Measurements from ENCODE around the gene ZSCAN23.
"Not testable (repeated sequence)": the region's sequence is repeated elsewhere in the genome, so short reads cannot be mapped to it uniquely, and the experiment has no call there.

Gene ZSCAN23

DNA sequence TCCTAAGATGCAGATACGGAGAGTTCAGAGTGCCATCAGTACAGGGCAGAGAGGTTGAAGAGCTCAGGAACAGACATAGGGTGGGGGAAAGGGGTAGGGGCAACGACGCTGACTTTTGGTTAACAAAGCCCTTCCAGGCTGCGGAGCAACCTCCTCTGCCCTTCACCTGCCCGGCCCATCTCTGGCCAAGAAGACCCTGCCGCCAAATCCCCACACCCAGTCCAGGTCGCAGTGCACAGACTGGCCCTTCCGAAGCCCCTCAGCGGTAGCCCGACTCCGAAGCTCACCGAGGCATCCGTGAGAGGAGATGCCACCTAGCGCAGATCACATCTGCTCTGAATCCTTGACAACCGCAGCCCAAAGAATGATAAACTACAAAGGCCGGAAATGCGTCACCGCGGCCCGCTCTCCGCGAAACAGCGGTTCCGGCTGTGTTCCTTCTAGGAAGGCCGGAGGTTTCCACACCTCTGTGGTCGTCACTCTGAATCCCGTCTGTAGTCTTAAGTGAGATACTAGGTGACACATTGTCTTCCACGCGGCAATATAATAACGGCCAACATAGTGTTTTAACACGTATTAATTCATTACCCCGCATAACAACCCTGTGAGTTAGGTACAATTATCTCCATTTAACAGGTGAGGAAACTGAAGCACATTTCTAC is at the start of gene ZSCAN23:
ZSCAN23 (minus strand) TSS at position 380 of the 662 bp plus-strand sequence. CDS start 7,225 bp downstream, outside the sequence.
- DNase-seq (ENCODE audit: low read depth in 2 of 2) = peak; percentile 64 to 66

DNA sequence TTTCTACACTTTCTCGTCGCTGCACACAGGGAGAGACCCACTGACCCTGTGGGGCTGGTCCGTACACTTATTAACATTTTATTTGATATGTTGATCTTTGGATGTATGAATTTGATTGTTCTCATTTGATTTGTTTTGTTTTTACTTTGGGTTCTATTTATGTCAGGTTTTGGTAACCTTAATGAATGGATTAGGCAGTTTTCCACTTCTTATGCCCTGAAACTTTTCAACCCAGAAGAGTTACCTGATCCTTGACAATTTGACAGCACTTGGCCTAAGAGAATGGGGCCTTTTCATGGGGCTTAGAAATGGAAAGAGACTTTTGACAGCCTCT is 48.7 kb upstream of the ZSCAN23 start:
- DNase-seq (ENCODE audit: low read depth in 2 of 2) = no peak

DNA sequence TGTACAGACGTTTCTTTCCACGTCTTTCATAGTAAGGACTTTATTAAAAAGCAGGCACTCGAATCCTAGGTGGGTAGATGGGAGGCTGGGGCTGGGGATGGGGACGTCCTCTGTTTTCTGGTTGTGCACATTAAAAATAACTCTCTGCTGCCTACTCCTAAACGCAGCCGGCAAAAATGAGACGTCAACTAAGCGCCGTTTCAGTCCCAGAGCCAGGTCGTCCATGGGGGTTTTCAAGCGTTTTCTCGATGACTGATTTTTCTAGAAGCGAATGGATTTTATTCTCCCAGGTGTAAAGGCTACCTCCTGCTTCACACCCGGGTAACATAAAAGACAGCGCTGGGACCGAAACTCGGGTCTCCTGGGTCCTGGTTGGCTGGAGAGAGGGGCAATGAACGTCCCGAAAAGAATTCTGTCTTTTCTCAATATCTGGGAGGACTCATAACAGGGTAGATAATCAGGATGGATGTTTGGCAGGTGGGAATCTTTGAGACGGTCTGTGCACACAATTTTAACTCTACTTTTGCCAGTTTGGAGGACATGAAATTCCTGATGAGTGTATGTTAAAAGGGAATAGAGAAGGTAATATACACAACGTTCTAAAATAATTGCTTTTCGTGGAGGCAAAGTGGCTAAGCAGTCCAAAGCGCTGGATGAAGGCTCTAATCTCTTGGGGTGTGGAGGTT is 47.1 kb upstream of the ZSCAN23 start:
- no peak for DNase-seq (ENCODE audit: low read depth in 2 of 2)

DNA sequence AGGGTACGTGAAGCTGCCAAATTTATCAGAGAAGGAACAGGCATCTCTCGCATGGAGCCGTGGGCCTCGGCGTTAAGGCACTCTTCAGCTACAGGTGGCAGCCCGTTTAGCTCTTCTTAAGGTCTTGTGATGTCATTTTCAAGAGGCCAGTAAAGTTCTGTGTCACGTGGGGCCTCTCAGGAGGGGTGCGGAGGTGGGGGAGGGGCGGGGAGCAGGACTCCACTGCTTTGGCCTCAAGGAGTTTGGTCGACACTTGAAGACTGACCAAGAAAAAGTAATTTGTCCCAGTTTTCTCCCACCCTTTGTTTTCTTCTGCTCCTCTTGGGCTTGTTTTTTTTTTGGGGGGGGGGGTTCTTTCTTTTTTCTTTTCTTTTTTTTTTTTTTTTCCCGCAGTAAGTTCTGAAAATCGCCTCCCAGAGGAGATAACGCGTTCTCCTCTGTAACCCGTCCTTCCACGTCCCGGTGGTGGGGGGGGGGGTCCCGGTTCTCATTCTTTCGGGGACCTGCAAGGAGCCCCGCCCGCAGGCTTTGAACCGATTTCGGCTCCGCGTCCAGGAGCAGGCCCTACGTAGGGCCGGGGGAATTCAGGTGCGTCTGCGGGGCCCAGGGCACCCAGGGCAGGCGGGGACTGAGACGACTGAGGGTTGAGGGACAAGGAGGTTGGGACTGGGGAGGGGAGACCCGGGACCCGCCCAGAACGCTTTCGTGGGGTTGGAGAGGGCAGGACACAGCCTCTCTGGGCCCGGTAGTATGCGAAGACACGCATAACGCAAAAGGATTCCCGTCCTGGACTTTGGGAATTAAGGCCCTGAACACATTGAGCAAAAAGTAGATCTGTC is 46.3 kb upstream of the ZSCAN23 start:
- peak; percentile 15 to 30 for DNase-seq (ENCODE audit: low read depth in 2 of 2)

DNA sequence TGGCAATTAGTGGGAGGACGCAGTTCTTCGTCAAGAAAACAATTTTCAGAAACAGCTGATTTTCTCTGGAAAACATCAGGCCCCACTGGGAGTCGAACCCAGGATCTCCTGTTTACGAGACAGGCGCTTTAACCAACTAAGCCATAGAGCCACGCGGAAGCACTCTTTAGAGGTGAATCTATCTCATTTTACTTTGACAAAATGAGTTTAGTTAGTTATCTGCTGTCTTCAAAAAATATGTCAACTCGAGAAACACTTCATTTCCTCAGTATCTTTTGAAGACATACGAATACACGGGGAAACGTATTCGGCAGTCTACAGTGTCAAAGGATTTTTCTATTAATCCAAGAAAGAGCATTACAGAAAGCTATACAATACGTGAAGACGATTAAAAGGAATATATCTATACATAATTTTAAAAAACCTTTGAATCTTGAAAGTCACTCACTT is 45.6 kb upstream of the ZSCAN23 start:
- peak in 1 of 2 donors; percentile 14 for DNase-seq (ENCODE audit: low read depth in 2 of 2)

DNA sequence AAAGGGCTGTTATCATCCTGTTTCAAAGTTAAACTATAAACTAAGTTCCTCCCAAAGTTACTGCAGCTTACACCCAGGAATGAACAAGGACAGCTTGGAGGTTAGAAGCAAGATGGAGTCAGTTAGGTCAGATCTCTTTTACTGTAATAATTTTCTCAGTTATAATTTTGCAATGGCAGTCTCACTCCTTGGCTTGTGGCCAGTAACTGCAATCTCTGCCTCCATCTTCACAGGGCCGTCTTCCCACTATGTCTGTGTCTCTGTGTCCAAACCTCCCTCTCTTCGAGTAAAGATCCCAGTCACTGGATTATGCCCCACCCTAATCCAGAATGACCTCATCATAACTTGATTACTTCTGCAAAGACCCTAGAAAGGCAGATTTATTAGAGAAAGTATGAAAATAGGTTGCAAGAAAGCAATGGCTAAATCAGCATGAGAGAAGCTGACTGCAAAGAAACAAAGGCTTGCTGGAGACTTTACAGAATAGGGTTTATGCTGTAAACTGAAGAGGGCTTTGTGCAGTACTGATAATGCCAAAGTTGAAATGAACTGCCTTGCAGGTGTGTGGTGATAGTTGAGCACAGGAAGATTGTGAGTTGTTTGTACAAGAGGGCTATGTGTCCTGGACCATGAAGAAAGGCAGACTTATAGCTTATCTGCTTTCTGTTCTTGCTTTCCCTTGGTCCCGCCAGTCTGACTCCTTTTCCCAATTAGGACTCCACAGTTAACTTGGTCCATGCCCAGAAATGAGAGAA is 43.9 kb upstream of the ZSCAN23 start:
- no peak for DNase-seq (ENCODE audit: low read depth in 2 of 2)

DNA sequence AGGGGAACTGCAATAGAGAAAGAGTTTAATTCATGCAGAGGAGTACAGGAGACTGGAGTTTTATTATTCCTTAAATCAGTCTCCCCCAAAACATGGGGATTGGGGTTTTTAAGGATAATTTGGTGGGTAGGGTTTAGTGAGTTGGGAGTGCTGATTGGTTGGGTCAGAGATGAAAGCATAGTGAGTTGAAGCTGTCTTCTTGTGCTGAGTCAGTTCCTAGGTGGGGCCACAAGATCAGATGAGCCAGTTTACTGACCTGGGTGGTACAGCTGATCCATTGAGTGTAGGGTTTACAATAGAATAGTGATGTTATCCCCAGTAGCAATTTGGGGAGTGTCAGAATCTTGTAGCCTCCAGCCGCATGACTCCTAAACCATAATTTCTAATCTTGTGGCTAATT is 43.2 kb upstream of the ZSCAN23 start:
- no peak for DNase-seq (ENCODE audit: low read depth in 2 of 2)

DNA sequence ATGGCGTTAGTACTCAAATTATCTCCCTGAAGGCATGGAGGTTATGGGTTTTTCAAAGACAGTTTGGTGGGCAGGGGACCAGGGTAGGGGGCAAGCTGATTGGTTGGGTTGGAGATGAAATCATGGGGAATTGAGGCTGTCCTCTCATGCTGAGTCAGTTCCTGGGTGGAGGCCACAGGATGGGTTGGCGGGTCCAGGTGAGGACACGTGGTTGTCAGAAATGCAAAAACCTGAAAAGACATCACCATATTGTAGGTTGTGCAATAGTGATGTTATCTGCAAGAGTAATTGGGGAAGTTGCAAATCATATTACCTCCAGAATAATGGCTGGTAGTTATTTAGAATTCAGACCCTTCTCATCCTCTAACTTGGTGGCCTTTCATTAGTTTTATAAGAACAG is 42.2 kb upstream of the ZSCAN23 start:
- no peak for DNase-seq (ENCODE audit: low read depth in 2 of 2)

DNA sequence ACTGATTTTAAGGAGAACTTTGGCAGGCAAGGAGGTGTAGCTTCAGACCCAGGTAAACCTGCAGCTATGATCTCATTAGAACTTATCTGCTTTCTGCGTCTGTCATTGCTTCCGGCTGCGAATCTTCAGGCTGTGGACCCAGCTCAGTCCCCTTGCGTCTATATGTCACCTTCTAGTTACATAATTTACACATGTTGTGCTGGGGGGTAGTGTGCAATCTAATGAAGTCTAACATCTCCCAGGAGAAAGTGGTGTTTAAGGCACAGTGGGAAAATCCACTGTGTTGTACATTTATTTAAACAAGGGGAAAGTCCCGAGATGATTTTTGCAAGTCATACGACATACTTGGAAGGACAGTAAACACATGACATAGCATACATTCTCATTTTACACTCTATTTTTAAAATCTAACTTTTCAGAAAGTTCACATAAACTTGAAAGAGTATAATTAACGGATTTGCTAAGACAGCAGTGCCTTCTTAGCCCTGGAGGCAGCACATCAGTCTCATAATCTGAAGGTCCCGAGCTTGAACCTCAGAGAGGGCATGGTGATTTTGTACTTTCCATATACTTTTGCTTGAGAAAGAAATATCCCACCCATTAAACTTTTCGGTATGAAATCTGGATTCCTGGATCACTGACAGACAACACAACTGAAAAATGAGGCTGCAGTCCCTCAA is 37.1 kb upstream of the ZSCAN23 start:
- DNase-seq (ENCODE audit: low read depth in 2 of 2) = no peak

DNA sequence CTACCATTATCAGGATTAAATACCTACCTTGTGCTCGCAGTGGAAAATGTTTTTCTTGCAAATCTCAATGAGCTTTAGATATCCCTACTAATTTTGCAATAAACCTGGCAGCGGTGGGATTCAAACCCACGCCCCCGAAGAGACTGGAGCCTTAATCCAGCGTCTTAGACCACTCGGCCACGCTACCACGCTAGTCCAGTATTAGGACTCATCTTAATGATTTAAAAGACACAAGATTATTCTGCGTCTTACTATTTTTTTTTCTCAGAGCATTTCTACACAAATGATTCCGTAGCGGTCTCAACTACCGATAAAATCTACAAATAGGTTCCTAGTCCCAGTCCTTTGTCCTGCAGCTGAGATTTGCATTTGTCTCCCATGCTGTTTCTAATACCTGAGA is 35.2 kb upstream of the ZSCAN23 start:
- no peak for DNase-seq (ENCODE audit: low read depth in 2 of 2)

DNA sequence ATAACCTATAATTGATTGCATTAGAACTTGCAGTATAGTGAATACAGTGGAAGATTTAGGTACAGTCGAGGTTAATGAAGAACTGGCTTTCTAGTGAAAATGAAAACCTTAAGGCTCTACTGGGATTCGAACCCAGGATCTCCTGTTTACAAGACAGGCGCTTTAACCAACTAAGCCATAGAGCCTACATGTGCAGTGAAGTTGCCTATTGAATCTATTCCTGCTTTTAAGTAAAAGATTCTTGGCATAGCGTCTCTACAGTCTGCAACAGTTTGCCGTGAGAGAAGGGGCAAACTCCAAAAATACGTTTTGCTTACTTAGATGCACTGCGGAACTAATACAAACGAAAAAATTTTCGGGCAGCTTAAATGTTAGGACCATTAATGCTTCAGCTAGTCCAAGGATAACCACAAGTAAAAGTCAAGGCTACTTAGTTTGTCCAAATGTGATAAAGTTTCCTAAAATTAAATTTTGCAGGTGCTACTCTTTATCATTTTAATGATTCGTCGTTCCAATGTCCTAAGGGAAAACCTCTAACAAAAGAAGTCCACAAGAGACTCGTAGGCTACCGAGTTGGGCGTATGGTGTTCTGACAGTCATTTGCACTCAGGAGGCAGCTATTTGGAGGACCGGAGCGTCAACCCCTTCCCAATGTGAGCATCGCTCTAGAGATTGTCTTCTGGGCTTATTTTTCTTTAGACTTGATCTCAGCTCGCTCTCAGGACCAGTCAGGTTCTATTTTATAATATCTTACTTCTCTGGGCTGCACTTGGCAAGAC is 31.3 kb upstream of the ZSCAN23 start:
- no peak for DNase-seq (ENCODE audit: low read depth in 2 of 2)

DNA sequence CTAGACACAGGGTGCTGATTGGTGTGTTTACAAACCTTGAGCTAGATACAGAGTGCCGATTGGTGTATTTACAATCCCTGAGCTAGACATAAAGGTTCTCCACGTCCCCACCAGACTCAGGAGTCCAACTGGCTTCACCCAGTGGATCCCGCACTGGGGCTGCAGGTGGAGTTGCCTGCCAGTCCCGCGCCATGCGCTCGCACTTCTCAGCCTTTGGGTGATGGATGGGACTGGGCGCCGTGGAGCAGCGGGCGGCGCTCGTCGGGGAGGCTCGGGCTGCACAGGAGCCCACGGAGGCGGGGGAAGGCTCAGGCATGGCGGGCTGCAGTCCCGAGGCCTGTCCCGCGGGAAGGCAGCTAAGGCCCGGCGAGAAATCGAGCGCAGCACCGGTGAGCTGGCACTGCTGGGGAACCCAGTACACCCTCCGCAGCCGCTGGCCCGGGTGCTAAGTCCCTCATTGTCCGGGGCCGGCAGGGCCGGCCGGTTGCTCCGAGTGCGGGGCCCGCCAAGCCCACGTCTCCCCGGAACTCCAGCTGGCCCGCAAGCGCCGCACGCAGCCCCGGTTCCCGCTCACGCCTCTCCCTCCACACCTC is 26.0 kb upstream of the ZSCAN23 start:
- DNase-seq (ENCODE audit: low read depth in 2 of 2) = not testable (repeated sequence)

DNA sequence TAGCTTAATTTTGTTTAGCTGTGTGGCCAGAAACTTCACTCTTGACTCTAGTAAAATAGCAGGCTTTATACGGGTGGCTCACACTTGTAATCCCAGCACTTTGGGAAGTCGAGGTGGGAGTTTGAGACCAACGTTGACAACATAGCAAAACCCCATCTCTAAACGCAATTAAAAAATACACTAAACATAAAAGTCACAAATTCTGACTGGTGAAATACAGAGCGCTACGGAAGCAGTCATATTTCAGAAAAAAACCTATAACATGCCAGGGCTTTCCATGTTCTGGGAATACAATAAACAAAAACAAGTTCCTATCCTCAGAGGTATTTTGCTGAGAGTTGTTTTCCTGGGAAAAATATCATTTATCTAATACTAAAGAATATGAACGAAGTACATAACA is 24.8 kb upstream of the ZSCAN23 start:
- DNase-seq (ENCODE audit: low read depth in 2 of 2) = no peak

DNA sequence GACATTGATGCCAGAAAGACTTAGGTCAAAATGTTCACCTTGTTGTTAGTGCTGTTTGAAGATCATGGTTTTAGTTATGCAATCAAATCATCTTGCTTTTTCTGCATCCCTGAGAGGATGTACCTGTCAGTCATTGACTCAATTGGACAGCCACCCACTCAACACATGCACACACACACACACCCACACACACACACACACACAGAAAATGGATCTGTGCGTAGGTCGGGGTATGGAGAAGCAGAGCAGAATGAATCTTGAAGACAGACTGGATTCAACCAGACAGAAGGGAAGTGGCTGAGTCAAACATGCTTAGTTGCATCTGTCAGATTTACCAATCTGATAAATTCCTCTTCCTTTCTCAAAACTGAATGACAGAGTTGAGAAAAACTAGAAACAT is 19.1 kb upstream of the ZSCAN23 start:
- no peak for DNase-seq (ENCODE audit: low read depth in 2 of 2)

DNA sequence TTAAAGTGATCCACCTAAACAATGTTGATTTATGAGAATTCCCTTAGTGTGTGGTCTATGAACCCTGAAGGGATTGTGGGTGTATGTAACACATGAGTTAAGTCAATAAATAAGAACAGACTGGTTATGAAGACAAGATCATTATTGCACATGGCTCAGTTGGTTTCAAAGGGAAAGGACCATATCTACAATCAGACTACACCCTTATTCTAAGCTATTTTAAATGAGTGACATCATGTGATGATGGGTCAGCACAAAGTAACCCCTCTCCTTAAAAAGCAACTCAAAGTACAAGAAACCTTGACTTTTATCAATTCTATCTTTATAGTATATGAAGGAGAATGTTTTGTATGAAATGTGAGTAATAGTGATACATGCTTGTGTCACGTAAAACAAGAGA is 15.3 kb upstream of the ZSCAN23 start:
- no peak for DNase-seq (ENCODE audit: low read depth in 2 of 2)

DNA sequence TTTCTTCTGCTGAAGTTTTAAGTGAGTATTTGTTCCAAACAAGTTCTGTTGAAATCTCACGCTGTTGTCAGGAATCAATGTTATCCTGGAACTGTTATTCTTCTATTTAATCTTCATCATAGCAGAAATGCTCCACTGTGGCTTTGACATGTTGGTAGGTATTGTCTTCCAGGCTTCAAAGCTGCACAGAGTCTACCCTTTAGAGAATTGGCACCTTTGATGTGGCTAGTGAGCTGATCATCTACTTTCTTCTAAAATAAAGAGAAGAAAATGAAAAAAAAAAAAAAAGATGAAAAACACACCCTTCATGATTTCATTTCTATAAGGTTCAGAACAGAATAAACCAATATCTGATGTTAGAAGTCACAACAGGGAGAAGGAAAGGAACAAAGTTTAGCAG is 5.8 kb upstream of the ZSCAN23 start:
- DNase-seq (ENCODE audit: low read depth in 2 of 2) = no peak

DNA sequence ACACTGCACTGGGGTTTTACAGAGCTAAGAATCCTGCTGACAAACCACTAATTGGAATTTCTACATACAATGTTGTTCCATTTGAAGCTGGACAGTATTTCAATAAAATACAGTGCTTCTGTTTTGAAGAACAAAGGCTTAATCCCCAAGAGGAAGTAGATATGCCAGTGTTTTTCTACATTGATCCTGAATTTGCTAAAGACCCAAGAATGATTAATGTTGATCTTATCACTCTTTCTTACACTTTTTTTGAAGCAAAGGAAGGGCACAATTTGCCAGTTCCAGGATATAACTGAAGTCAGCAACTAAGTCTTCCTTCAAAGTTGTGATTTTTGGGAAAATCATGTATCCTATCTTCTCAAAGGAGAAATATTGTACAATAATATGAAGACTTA is 4.2 kb upstream of the ZSCAN23 start:
- not testable (repeated sequence) for DNase-seq (ENCODE audit: low read depth in 2 of 2)

DNA sequence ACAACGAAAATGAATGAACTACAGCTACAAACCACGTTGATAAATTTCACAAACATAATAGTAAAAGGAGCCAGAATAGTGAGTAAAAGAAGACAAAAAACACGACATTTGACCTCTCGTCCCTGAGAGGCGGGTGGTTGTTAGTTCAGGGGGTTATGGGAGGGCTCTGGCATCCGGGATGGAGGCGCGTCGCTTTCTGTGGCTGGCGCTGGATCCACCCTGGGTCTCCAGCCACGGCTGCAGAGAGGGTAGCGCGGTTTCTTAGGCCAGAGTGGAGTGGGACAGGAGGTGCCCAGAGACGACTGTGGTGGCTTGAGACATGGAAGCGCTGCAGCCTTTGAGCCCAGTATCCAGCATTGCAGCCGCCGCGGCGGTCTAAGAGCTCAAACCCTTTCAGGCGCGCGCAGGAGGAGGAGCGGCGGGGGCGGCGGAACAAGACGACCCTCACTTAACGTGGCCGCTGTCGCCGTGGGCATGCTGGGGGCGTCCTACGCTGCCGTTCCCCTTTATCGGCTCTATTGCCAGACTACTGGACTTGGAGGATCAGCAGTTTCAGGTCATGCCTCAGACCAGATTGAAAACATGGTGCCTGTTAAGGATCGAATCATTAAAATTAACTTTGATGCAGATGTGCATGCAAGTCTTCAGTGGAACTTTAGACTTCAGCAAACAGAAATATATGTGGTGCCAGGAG is 3.7 kb upstream of the ZSCAN23 start:
- DNase-seq (ENCODE audit: low read depth in 2 of 2) = no peak

DNA sequence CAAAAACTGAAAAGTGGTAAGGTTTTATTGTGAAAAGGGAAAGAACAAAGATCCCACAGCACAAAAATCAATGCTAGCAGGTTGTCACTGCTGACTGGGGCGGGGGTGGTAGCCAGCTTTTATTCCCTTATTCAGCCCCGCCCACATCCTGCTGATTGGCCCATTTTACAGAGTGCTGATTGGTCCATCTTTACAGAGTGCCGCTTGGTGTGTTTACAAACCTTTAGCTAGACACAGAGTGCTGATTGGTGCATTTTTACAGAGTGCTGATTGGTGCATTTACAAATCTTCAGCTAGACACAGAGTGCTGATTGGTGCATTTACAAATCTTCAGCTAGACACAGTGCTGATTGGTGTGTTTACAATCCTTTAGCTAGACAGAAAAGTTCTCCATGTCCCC is 1.5 kb upstream of the ZSCAN23 start:
- DNase-seq (ENCODE audit: low read depth in 2 of 2) = not testable (repeated sequence)

DNA sequence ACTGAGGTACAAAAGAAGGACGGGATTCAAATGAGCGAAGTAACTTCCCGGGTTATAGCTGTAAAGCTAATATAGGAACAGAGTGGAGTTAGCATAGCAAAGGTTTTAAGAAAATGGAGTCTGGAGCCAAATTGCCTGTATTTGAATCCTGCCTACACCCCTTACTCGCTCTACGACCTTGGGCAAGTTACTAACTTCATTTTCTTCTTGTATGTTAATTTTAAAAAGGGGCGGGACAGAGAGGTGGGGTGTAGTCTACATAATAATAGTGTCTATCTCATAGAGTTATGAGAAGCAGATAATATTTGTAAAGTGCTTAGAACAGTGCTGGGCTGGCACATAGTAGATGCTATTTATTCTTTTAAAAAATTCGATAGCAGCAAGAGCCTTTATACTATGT is 705 bp downstream of the ZSCAN23 start:
- DNase-seq (ENCODE audit: low read depth in 2 of 2) = no peak
